DND-41 (cell line): ENCODE measurements around the gene ZNF398.

ENCODE experiments used
- EZH2 ChIP-seq: IDR thresholded peaks from 3 replicates; pipeline ENCODE4 v1.6.1; 2012; ENCODE audit warnings: borderline replicate concordance, low read depth, mild to moderate bottlenecking, moderate library complexity, low read length, inconsistent platforms; ENCODE audit not compliant: severe bottlenecking
- TF ChIP-seq, protein P1 (sequence below): IDR thresholded peaks from 2 replicates; pipeline ENCODE4 v1.5.1; 2012; ENCODE audit warnings: borderline replicate concordance, low read length, moderate library complexity, mild to moderate bottlenecking; ENCODE audit not compliant: poor library complexity, severe bottlenecking; ENCODE audit errors: extremely low read depth

DNA sequence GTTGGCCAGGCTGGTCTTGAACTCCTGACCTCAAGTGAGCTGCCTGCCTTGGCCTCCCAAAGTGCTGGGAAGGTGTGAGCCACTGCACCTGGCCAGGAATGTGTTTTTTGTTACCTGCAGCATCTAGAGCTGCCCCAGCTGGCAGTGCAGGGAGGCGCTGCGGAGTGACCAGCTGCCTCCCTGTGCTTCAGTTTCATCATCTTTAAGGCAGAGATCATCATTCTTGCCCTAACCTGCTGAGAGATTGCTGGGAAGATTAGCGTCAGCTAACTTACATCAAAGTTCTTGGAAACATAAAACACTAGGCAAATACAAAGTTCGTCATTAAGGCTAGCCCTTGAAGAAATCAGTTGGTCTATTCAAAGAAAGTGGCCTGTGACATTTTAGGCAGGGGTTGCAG is 50.4 kb downstream of the ZNF398 start:
- TF ChIP-seq, protein P1, sequence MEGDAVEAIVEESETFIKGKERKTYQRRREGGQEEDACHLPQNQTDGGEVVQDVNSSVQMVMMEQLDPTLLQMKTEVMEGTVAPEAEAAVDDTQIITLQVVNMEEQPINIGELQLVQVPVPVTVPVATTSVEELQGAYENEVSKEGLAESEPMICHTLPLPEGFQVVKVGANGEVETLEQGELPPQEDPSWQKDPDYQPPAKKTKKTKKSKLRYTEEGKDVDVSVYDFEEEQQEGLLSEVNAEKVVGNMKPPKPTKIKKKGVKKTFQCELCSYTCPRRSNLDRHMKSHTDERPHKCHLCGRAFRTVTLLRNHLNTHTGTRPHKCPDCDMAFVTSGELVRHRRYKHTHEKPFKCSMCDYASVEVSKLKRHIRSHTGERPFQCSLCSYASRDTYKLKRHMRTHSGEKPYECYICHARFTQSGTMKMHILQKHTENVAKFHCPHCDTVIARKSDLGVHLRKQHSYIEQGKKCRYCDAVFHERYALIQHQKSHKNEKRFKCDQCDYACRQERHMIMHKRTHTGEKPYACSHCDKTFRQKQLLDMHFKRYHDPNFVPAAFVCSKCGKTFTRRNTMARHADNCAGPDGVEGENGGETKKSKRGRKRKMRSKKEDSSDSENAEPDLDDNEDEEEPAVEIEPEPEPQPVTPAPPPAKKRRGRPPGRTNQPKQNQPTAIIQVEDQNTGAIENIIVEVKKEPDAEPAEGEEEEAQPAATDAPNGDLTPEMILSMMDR, result no peak
- no peak for TF ChIP-seq EZH2
